SU-DHL-6 (cell line): Measurements from ENCODE around the gene DPH1.

Experiments used
- H2AFZ ChIP-seq: fragments of 200-600 bp; sonication (generic); 2 replicates; pipeline ENCODE4 v1.6.1; 2014; ENCODE audit warnings: low read depth, mild to moderate bottlenecking, moderate library complexity, mixed read lengths, antibody characterized with exemption, low read length; ENCODE audit not compliant: severe bottlenecking
- H3F3A ChIP-seq: fragments of 200-600 bp; shearing (Covaris generic); 2 replicates; pipeline ENCODE4 v1.6.0; 2016; ENCODE audit warnings: antibody characterized with exemption, mild to moderate bottlenecking; ENCODE audit not compliant: insufficient read depth
- H3K27ac ChIP-seq: fragments of 200-600 bp; sonication (generic); 2 replicates; pipeline ENCODE4 v1.5.1; 2016; ENCODE audit warnings: low read depth, mild to moderate bottlenecking, low read length, moderate library complexity, mixed read lengths
- H3K27me3 ChIP-seq: fragments of 200-600 bp; sonication (generic), shearing (Covaris generic); 2 replicates; pipeline ENCODE4 v1.6.0; 2014; ENCODE audit warnings: mild to moderate bottlenecking, low read length
- H3K36me3 ChIP-seq: fragments of 200-600 bp; sonication (generic); 2 replicates; pipeline ENCODE4 v1.6.1; 2014; ENCODE audit warnings: mild to moderate bottlenecking, low read length, mixed read lengths
- H3K4me2 ChIP-seq: fragments of 300-600, 200-600 bp; shearing (Covaris generic), sonication (generic); 2 replicates; pipeline ENCODE4 v1.6.0; 2014; ENCODE audit warnings: low read length, low read depth, mild to moderate bottlenecking; ENCODE audit not compliant: poor library complexity, severe bottlenecking
- H3K4me3 ChIP-seq: fragments of 200-600 bp; sonication (generic); 2 replicates; pipeline ENCODE4 v1.5.1; 2014; ENCODE audit warnings: antibody characterized with exemption, low read length, mild to moderate bottlenecking, mixed read lengths; ENCODE audit not compliant: insufficient read depth, poor library complexity, severe bottlenecking
- H3K79me2 ChIP-seq: fragments of 200-600 bp; sonication (generic); 2 replicates; pipeline ENCODE4 v1.6.1; 2014; ENCODE audit warnings: mild to moderate bottlenecking, low read length, moderate library complexity; ENCODE audit not compliant: insufficient read depth
- H3K9ac ChIP-seq: fragments of 200-600 bp; sonication (generic); 2 replicates; pipeline ENCODE4 v1.7.0; 2014; ENCODE audit warnings: mild to moderate bottlenecking, low read length
- H3K9me2 ChIP-seq: fragments of 200-600 bp; sonication (generic); replicated peaks from 2 replicates; pipeline ENCODE4 v1.6.1; 2014; ENCODE audit warnings: low read length; ENCODE audit not compliant: insufficient read depth
- H3K9me3 ChIP-seq: fragments of 200-600 bp; sonication (generic); 2 replicates; pipeline ENCODE4 v1.6.1; 2014; ENCODE audit warnings: low read length, mixed read lengths; ENCODE audit not compliant: insufficient read depth
- H4K20me1 ChIP-seq: fragments of 200-600 bp; sonication (generic); 2 replicates; pipeline ENCODE4 v1.6.1; 2014; ENCODE audit warnings: low read depth, mild to moderate bottlenecking, antibody characterized with exemption, low read length, moderate library complexity, mixed read lengths
- EZH2phosphoT487 ChIP-seq: fragments of 200-600 bp; sonication (generic), shearing (Covaris generic); conservative IDR thresholded peaks from 2 replicates; pipeline ENCODE4 v1.6.1; 2018; ENCODE audit warnings: mild to moderate bottlenecking, antibody characterized with exemption, low read length, moderate library complexity, mixed read lengths
- TF ChIP-seq, protein P1 (sequence below): fragments of 200-600 bp; sonication (generic); IDR thresholded peaks from one replicate; pipeline ENCODE4 v1.5.1; 2017; ENCODE audit warnings: antibody characterized with exemption, mild to moderate bottlenecking, low read length, moderate library complexity; ENCODE audit not compliant: insufficient read depth, poor library complexity, severe bottlenecking

Gene DPH1

DNA sequence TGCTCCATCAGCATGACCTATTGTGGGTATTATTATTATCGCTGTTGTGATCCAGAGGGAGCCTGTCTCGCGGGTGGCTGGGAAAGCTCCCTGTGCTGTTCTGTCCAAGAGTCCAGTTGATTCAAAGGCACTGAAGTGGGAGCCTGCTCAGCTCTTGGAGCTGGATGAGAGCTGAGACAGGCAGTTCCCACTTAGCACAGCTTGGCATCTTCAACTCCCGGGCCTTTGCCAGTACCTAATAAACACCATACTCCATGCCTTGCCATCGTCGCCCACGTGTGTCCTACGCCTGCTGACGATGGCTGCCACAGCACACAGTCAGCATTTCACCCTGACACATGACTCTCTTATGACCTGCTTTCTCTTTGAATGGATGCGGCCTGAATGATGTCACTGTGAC lies 37.4 kb upstream of the DPH1 start:
- no peaks in the 10 kb centered on the region for H3K27me3 ChIP-seq
- no peak overlapping the region for H3K27ac ChIP-seq
- no peaks in the 10 kb centered on the region for H3K9me3 ChIP-seq
- H3K4me3 ChIP-seq = no peak overlapping the region
- no peaks in the 10 kb centered on the region for H4K20me1 ChIP-seq
- H3K36me3 ChIP-seq = no peaks in the 10 kb centered on the region
- no peak overlapping the region for H3K9ac ChIP-seq
- no peak overlapping the region for H3K4me2 ChIP-seq
- no peak for TF ChIP-seq EZH2phosphoT487
- TF ChIP-seq, protein P1, sequence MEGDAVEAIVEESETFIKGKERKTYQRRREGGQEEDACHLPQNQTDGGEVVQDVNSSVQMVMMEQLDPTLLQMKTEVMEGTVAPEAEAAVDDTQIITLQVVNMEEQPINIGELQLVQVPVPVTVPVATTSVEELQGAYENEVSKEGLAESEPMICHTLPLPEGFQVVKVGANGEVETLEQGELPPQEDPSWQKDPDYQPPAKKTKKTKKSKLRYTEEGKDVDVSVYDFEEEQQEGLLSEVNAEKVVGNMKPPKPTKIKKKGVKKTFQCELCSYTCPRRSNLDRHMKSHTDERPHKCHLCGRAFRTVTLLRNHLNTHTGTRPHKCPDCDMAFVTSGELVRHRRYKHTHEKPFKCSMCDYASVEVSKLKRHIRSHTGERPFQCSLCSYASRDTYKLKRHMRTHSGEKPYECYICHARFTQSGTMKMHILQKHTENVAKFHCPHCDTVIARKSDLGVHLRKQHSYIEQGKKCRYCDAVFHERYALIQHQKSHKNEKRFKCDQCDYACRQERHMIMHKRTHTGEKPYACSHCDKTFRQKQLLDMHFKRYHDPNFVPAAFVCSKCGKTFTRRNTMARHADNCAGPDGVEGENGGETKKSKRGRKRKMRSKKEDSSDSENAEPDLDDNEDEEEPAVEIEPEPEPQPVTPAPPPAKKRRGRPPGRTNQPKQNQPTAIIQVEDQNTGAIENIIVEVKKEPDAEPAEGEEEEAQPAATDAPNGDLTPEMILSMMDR = no peak
- no peaks in the 10 kb centered on the region for H3K9me2 ChIP-seq
- H3K79me2 ChIP-seq = no peaks in the 10 kb centered on the region
- H2AFZ ChIP-seq = no peak overlapping the region
- no peaks in the 10 kb centered on the region for H3F3A ChIP-seq

DNA sequence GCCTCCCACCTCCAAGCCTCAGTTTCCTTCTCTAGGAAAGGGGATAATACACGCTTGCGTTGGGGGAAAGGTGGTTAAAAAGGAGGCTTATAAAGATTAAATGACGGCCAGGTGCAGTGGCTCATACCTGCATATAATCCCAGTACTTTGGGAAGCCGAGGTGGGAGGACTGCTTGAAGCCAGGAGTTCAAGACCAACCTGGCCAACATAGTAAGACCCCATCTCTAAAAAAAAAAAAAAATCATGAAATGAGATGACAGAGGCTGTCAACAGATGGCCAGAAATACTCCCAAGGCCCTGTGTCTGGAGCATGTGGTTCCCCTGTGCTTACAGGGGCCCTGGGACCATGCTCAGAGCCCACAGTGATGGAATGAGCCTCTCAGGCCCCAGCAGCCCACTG lies 35.2 kb upstream of the DPH1 start:
- Histone ChIP-seq H3K9me3 (no peaks in the 10 kb centered on the region), H2AFZ (no peak overlapping the region), H3K4me2 (no peak overlapping the region), H3K9me2 (no peaks in the 10 kb centered on the region), H4K20me1 (no peaks in the 10 kb centered on the region), H3K27ac (no peak overlapping the region), H3F3A (no peaks in the 10 kb centered on the region), H3K9ac (no peak overlapping the region), H3K79me2 (no peaks in the 10 kb centered on the region), H3K4me3 (no peak overlapping the region), H3K27me3 (no peaks in the 10 kb centered on the region), H3K36me3 (no peaks in the 10 kb centered on the region)
- TF ChIP-seq, protein P1 = no peak
- TF ChIP-seq EZH2phosphoT487 = no peak

DNA sequence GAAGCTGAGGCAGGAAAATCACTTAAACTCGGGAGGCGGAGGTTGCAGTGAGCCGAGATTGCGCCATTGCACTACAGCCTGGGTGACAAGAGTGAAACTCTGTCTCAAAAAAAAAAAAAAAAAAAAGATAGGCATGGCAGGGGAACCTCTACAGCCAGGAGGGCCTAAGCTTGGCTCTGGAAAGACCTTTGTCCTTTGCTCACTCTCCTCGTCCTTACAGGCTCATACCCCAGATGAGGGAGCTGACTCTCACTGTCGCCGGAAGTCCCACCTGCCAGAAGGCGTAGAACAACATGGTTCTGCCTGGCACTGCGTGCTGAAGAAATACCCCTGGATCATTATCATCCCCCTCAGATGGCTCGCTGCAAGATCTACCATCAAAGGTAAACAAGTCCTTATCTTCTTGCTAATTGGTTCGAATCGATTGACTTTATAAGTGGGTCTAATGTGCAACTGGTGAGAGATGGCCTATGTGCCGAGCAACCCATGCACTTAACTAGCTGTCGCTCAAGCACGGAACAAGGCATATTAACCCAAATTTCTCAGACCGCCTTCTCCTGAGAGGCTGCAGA lies 34.5 kb upstream of the DPH1 start:
- H2AFZ ChIP-seq = no peak overlapping the region
- H3K4me2 ChIP-seq = no peak overlapping the region
- no peaks in the 10 kb centered on the region for H3K36me3 ChIP-seq
- no peaks in the 10 kb centered on the region for H3K79me2 ChIP-seq
- no peak overlapping the region for H3K27ac ChIP-seq
- H4K20me1 ChIP-seq = no peaks in the 10 kb centered on the region
- no peak overlapping the region for H3K9ac ChIP-seq
- H3K4me3 ChIP-seq = no peak overlapping the region
- H3K9me2 ChIP-seq = no peaks in the 10 kb centered on the region
- no peaks in the 10 kb centered on the region for H3F3A ChIP-seq
- H3K27me3 ChIP-seq = no peaks in the 10 kb centered on the region
- no peaks in the 10 kb centered on the region for H3K9me3 ChIP-seq
- TF ChIP-seq, protein P1 = no peak
